NCI-H2107 treated with DMSO at 0.1 percent for 48 hours (cell line): ENCODE results near the gene NECAB2.

Experiments
- DNase-seq: peaks from one replicate; lab custom pipeline; 2025; ENCODE audit not compliant: unreplicated experiment; lab: John Stamatoyannopoulos, UW

Gene NECAB2

DNA sequence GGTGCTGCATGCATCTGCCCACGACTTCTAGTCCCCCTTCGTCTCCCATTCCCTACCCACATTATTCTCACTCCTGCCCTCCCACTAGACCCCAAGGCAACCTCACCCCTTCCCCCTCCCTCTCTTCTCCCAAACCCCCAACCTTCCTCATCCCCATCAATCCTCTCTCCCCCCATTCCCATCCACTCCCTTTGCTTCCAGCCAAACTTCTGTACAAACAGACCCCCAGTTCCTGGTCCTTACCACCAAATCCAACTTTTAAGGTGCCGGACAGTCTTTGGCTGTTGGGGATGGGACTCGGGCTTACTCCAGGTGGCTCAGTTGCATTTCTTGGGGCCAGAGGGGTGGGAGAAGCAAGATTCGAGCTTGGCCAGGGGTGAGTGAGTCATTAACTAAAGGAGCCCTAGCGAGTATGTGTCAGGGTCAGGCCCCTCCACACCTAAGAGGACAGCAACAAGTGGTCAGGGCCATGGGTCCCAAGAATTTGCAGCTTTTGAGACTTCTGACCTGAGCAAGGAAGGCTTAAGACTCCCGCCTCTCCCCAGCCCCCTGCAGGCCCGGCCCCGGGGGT lies 74.3 kb downstream of the NECAB2 start, which contains the start of gene SLC38A8:
Gene SLC38A8 (minus strand): TSS at position 488 of the 571 bp plus-strand sequence. CDS start 638 bp downstream, outside the sequence.
- no peak for DNase-seq

DNA sequence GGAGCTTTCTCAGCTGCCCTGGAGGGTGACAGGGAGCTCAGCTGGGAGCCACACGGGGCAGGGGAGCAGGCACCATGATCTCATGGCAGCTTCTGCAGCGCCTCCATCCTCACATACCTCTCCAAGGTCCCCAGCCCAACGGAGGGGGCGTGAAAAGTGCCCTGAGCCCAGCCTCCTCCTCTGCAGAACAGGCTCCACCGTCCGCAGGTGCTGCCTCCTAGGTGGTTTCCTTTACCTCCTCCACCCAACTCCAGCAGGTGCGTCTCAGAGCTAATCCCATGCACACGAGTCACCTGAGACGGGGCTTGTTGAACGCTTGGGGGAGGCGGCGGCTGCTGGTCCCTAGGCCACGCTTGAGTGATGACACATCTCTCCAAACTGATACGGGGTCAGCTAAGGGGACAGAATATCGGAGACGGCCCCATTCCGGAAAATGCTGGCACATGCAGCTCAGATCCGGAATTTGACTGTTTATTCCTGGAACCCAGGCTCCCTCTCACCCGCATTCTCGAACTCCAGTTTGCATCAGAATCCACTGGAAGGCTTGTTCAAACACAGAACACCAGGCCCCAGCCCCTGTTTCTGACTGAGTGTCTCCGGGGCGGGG lies 74.9 kb downstream of the NECAB2 start:
- peak; percentile 95 for DNase-seq

DNA sequence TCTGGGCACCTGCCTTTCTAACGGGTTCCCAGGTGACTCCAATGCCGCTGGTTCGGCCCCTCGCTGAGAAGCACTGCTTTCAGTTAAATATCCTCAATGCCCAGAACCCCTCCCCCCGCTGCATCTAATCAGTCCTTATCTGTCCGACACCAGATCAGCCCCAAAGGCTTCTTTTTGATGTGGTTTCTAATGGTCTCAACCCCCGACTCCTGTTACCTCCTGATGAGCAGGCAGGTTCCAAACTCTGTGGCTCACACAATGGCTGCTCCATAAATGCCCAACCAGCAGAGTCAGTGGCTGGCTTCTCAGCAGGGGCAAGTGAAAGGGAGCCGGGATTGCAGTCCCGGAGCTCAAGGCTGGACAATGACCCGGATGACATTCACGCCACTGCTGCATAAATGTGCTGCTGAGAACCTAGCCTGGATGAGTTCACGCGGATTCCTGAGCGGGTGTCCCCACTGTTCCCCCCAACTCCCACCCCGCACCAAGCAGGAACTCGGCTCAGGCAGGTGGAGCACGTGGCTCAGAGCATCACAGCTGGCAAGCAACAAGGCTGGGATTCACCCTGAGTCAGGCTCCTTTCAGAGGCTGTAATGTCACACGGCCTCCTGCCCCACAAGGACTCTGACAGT lies 75.6 kb downstream of the NECAB2 start:
- DNase-seq = peak; percentile 80

DNA sequence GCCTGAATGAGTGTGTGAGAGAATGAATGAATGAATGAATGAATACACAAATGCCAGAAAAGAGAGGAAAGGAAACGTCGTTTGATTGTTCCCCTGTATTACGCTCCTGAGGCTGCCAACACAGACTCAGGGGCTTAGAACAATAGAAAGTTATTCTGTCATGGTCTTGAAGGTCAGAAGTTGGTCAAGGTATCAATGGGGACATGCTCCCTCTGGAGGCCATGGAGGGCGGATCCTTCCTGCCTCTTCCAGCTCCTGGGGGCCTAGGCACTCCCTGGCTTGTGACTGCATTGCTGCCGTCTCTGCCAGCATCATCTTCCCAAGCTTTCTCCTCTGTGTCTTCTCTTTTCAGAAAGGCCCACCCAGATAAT lies 76.1 kb downstream of the NECAB2 start:
- no peak for DNase-seq

DNA sequence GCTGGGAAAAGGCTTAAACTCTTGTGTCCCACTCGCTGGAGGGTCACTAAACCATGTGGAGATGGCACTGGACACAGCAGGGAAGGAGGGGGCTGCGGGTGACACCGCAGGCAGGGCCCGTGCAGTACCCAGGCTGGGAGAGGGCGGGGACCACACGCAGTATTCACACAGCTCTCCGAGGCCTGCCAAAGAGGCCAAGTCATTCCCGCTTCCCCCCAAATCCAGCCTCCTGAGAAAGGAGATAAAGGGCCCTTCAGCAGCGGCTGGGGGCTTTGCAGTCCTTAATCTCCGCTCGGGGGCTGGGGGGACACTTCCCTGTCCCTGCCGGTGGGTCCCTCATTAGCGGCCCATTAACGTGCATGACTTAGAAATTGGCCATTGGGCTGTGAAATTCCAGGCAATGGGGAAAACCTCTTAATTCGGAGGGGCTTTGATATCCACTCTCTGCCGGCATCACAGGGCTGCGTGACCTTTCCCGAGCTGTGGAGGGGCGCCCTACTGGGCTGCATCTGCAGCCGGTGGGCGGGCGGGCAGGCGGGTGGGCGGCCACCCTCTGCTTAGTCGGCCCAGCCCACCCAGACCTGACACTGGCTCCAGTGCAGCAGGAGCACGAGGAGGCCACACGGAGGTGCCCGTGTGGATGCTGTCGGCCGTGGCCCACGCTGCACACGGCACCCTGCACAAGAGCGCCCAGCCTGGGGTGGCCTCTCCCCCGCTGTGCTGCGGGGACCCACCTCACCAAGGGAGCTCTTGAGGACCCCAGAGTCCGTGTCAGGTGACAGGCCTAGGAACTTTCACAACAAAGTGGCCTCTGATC lies 77.2 kb downstream of the NECAB2 start:
- DNase-seq = no peak

DNA sequence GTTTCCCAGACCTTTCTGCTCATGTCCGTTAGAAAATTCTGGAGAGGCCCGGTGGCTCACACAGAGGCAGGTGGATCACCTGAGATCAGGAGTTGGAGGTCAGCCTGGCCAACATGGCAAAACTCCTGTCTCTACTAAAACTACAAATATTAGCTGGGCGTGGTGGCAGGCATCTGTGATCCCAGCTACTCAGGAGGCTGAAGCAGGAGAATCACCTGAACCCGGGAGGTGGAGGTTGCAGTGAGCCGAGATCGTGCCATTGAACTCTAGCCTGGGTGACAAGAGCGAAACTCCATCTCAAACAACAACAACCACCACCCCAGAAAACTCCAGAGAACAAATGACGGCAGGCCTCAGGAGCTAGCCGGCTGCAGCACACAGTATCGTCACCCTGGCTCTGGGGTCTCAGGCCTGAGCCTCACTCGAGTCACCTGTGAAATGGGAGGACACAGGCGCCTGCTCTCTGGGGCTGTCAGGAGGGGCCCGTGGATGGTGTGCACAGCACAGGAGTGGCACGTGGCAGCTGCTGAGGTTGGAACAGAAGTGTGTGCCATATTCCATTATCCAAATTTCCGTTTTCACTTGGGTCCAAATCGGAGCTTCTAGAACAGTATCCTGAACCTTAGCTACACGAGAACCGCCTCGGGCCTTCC lies 77.9 kb downstream of the NECAB2 start:
- no peak for DNase-seq

DNA sequence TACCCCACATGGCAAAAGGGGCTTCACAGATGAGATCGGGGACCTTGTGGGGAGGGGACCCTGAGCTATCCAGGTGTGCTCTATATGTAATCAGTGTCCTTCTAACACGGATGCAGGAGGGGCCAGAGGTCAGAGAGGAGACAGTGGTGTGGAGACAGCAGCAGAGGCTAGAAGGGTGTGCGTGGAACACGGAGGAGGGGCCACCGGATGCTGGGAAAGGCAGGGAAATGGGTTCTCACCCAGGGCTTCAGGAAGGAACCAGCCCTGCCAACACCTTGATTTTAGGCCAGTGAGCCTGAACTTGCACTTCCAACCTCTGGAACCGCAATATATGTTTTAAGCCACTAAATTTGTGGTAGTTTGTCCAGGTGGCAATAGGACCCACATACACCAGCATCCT lies 79.2 kb downstream of the NECAB2 start:
- DNase-seq = no peak

DNA sequence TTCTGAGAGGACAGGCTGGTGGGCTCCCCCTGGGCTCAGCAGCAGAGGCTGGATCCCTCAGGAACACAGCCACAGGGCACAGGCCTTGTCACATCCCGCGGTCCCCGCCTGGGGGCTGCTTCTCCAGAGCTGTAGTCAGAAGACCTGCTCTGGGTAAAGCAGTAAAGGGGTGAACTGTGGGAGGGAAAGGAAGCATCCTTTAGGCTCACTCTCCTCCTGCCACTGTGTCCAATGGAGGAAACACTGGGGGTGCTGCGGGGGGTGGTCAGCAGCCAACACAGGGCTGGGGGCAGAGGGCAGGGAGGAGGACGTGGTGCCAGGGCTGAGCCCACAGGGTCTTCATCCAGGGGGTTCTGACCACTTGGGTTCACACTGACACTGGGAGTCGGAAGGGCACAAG lies 79.6 kb downstream of the NECAB2 start:
- DNase-seq = no peak

DNA sequence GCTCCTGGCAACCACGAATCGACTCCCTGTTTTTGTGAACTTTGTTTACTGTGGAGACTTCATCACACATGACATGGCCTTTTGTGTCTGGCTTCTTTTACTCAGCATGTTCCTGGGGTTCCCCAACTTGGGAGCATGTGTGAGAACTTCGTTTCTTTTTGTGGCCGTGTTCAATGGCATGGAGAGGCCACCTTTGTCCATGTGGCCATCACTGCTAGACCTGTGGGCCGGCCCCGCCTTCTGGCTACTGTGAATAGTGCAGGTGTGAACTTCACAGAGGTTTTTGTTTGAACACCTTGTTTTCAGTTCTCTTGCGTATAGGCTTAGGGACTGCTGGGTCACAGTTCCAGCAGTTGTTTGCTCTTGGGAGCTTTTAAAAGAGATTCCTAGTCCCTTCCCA lies 80.2 kb downstream of the NECAB2 start:
- peak; percentile 20 for DNase-seq

DNA sequence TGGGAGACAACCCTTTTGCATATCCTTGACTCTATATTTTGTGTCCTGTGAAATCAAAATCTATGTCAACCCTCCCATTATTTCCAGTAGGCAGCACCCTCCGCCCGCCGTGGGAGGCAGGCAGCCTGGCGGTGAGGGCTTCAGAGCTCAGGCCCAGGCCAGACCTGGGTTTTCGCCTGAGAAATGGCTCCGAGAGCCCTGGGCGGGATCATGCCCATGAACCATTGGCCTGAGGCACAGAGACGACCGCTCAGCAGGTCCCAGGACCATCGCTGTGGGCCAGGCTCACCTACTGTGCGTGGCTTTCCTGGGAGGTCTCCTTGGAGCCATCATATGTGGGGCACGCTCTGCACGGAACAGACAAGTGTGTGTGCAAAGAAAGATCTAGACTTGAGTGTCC lies 80.8 kb downstream of the NECAB2 start:
- no peak for DNase-seq

DNA sequence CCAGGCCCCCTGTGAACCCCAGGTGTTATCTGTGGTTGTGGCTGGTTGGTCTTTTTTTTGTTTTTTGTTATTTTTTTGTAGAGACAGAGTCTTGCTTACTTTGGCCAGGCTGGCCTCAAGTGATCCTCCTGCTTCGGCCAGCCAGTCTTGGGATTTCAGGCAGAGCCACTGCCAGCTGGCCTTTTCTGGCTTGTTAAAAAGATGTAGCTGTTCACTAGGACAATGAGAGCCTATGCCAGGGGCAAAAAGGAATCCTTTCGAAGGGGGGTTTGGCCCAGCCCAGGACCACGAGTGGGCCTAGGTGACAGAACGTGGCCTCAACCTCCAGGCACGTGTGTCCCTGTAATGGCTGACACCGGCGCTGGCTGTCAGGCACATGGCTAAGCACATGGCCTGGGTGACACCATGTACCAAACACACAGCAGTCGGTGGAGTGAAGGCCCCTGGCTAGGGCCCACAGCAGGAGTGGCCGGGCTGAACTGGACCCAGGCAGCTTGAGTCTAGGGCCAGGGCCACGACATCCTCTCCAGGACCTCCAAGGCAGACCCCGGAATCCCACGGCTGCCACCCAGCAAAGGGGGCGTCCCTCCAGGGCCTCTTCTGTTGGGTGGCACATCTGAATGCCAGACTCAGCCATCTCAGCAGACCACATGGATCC lies 81.5 kb downstream of the NECAB2 start:
- DNase-seq = no peak

DNA sequence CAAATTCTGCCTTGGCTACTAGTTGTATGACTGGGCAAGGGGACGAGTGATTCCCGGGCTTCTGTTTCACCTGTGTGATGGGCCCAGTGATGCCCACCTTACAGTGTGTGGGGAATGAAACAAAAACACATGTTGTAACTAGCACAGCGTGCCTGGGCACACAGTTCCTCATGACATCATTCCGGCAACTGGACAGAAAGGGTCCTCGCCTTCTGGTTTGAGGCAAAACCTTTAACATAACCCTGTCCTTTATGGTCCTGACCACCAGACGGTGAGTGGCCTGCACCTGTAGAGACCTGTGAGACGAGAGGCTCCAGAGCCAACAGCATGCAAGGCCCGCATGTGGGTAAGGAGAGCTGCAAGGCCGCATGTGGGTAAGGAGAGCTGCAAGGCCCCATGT lies 82.3 kb downstream of the NECAB2 start:
- no peak for DNase-seq

DNA sequence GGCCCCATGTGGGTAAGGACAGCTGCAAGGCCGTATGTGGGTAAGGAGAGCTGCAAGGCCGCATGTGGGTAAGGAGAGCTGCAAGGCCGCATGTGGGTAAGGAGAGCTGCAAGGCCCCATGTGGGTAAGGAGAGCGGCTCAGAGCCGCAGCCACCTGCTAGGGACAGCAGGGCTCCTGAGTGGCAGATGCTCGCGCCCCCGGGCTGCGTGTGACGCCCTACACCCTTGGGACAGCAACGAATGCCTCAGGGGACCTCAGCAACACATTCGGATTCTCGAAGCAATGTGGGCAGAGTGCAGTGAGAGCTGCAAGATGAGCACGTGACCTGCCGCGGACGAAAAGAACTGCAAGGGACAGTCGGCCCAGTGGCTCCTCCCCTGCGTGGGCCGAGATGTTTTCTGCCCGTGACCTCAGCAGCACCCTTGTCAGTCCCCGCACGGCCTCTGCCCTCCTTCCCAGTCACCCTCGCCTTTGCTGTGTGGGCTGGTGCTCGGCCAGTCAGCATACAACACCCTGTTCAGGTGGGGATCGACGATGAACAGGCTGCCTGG lies 84.1 kb downstream of the NECAB2 start:
- DNase-seq = no peak
